Measurements from ENCODE around the gene DENND5A. TPM values are rescaled to one million over a fixed set of nuclear protein-coding genes. Genes with fewer than 3 reads are reported as not detected.

DENND5A gene
- total and polyA plus RNA-seq, 10 of the 15 experiments (the other 5 are each of a cell fraction or from before 2014, with no cell fraction given): 15.6 to 157 (median 85.1) TPM

GRCh38 chr11:9314291-9315077 is 49.3 kb upstream of the DENND5A start, which contains the start of gene TMEM41B (continued):
- TF ChIP-seq, protein P1, sequence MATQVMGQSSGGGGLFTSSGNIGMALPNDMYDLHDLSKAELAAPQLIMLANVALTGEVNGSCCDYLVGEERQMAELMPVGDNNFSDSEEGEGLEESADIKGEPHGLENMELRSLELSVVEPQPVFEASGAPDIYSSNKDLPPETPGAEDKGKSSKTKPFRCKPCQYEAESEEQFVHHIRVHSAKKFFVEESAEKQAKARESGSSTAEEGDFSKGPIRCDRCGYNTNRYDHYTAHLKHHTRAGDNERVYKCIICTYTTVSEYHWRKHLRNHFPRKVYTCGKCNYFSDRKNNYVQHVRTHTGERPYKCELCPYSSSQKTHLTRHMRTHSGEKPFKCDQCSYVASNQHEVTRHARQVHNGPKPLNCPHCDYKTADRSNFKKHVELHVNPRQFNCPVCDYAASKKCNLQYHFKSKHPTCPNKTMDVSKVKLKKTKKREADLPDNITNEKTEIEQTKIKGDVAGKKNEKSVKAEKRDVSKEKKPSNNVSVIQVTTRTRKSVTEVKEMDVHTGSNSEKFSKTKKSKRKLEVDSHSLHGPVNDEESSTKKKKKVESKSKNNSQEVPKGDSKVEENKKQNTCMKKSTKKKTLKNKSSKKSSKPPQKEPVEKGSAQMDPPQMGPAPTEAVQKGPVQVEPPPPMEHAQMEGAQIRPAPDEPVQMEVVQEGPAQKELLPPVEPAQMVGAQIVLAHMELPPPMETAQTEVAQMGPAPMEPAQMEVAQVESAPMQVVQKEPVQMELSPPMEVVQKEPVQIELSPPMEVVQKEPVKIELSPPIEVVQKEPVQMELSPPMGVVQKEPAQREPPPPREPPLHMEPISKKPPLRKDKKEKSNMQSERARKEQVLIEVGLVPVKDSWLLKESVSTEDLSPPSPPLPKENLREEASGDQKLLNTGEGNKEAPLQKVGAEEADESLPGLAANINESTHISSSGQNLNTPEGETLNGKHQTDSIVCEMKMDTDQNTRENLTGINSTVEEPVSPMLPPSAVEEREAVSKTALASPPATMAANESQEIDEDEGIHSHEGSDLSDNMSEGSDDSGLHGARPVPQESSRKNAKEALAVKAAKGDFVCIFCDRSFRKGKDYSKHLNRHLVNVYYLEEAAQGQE (IDR thresholded peaks at IDR 0.05; ENCODE audit: low read depth, low read length): no peak
- TF ChIP-seq, protein P2, sequence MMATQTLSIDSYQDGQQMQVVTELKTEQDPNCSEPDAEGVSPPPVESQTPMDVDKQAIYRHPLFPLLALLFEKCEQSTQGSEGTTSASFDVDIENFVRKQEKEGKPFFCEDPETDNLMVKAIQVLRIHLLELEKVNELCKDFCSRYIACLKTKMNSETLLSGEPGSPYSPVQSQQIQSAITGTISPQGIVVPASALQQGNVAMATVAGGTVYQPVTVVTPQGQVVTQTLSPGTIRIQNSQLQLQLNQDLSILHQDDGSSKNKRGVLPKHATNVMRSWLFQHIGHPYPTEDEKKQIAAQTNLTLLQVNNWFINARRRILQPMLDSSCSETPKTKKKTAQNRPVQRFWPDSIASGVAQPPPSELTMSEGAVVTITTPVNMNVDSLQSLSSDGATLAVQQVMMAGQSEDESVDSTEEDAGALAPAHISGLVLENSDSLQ (IDR thresholded peaks at IDR 0.05): no peak
- TF ChIP-seq KDM1A (IDR thresholded peaks at IDR 0.05; ENCODE audit: borderline replicate concordance): no peak
- no peak for TF ChIP-seq NFYA (IDR thresholded peaks at IDR 0.05; ENCODE audit: borderline replicate concordance, low read depth, low read length)
- no peak for TF ChIP-seq EED (IDR thresholded peaks at IDR 0.05; ENCODE audit: low read depth)
- TF ChIP-seq NR2C1 (IDR thresholded peaks at IDR 0.05): peak; percentile 46; the same call in 1 of the 2 replicates
- TF ChIP-seq TCF3 (IDR thresholded peaks at IDR 0.05; ENCODE audit: borderline replicate concordance, insufficient read depth, low read depth, low read length): no peak
- TF ChIP-seq WRNIP1 (IDR thresholded peaks at IDR 0.05; ENCODE audit: borderline replicate concordance, low read depth, low read length): no peak
- peak in 1 of 2 experiments; percentile 85; a peak in 2 of 4 replicates for TF ChIP-seq SRF (IDR thresholded peaks at IDR 0.05; ENCODE audit: low read depth in 2 of 2, low read length in 2 of 2)
- no peak for TF ChIP-seq FOXM1 (IDR thresholded peaks at IDR 0.05; ENCODE audit: low read depth, low read length)
- TF ChIP-seq TCF7 (IDR thresholded peaks at IDR 0.05; ENCODE audit: borderline replicate concordance): no peak
- TF ChIP-seq STAT1 (conservative IDR thresholded peaks at IDR 0.05): no peak
- peak; percentile 92 for TF ChIP-seq CREB1 (IDR thresholded peaks at IDR 0.05; ENCODE audit: low read depth)
- TF ChIP-seq, protein P3, sequence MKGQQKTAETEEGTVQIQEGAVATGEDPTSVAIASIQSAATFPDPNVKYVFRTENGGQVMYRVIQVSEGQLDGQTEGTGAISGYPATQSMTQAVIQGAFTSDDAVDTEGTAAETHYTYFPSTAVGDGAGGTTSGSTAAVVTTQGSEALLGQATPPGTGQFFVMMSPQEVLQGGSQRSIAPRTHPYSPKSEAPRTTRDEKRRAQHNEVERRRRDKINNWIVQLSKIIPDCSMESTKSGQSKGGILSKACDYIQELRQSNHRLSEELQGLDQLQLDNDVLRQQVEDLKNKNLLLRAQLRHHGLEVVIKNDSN (IDR thresholded peaks at IDR 0.05; ENCODE audit: borderline replicate concordance, extremely low read length, insufficient read depth, low read depth, low read length): no peak
- no peak for TF ChIP-seq RELA (IDR thresholded peaks at IDR 0.05; ENCODE audit: borderline replicate concordance, partially characterized antibody)
- peak; percentile 56 for TF ChIP-seq MEF2B (IDR thresholded peaks at IDR 0.05; ENCODE audit: partially characterized antibody, poor library complexity, severe bottlenecking)
- TF ChIP-seq BMI1 (IDR thresholded peaks at IDR 0.05; ENCODE audit: borderline replicate concordance): no peak
- TF ChIP-seq, protein P4, sequence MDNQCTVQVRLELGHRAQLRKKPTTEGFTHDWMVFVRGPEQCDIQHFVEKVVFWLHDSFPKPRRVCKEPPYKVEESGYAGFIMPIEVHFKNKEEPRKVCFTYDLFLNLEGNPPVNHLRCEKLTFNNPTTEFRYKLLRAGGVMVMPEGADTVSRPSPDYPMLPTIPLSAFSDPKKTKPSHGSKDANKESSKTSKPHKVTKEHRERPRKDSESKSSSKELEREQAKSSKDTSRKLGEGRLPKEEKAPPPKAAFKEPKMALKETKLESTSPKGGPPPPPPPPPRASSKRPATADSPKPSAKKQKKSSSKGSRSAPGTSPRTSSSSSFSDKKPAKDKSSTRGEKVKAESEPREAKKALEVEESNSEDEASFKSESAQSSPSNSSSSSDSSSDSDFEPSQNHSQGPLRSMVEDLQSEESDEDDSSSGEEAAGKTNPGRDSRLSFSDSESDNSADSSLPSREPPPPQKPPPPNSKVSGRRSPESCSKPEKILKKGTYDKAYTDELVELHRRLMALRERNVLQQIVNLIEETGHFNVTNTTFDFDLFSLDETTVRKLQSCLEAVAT (IDR thresholded peaks at IDR 0.05): peak; percentile 99
- peak; percentile 43; the same call in 1 of the 2 replicates for TF ChIP-seq POLR2AphosphoS2 (IDR thresholded peaks at IDR 0.05; ENCODE audit: low read depth, low read length)
